GM23248 (cell line): ENCODE data around the gene IGF1R.

ENCODE experiments used
- EZH2 ChIP-seq: fragments of 200-600 bp; sonication (generic); IDR thresholded peaks from 2 replicates; pipeline ENCODE4 v1.6.1; 2018; ENCODE audit warnings: antibody characterized with exemption, mild to moderate bottlenecking; ENCODE audit not compliant: insufficient read depth, poor library complexity, severe bottlenecking
- EZH2phosphoT487 ChIP-seq: fragments of 200-600 bp; sonication (generic); IDR thresholded peaks from 2 replicates; pipeline ENCODE4 v1.6.1; 2018; ENCODE audit warnings: antibody characterized with exemption, moderate library complexity, mild to moderate bottlenecking, low read depth; ENCODE audit not compliant: insufficient read depth

DNA sequence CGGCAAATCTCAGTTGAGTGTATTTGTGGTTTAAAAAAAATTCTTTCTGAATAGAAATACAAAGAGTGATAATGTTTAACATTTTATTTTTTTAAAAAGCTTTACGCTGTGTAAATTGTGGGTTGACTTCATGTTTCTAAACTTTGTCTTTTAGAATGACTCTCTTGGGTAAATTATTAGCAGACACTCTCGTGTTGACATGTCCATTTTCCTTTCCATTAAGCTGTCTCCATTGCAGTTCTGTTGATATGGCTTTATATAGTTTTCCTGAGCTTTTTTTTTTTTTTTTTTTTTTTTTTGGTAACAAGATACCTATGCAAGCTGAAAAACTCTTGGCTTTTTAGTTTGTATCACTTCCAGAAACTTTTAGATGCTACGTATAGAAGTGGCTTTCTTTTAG, 92.6 kb downstream of the IGF1R start:
- TF ChIP-seq EZH2 (no peak), EZH2phosphoT487 (no peak)
